Esophagus squamous epithelium (tissue), 5 donors: ENCODE results near the gene ROR1. TPM values are rescaled to one million over a fixed set of nuclear protein-coding genes. Genes with fewer than 3 reads are reported as not detected.

Experiments used
- DNase-seq: peaks from one replicate; lab custom pipeline; 2025; lab: John Stamatoyannopoulos, UW
- H3K27ac ChIP-seq, 4 donors: fragments of 200-600 bp; sonication (generic); one replicate each; pipeline ENCODE4 v1.5.1; 2016 to 2019; ENCODE audit warnings: mild to moderate bottlenecking in 1 of 4
- H3K27me3 ChIP-seq, 4 donors: fragments of 200-600 bp; sonication (generic); 1 replicate in 3 of 4; 2 replicates in 1 of 4; pipeline versions ENCODE4 v1.5.1 to v1.6.0; 2017 to 2021; ENCODE audit warnings: antibody characterized with exemption in 1 of 4
- H3K36me3 ChIP-seq, 3 donors: fragments of 200-600 bp; sonication (generic); one replicate each; pipeline ENCODE4 v1.5.1; 2016 to 2019
- H3K4me1 ChIP-seq, 3 donors: fragments of 200-600 bp; sonication (generic); one replicate each; pipeline ENCODE4 v1.5.1; 2017 to 2019
- H3K4me3 ChIP-seq, 4 donors: fragments of 200-600 bp; sonication (generic); 1 replicate in 3 of 4; 2 replicates in 1 of 4; pipeline ENCODE4 v1.5.1; 2016 to 2019; ENCODE audit warnings: mild to moderate bottlenecking in 2 of 4, moderate library complexity in 1 of 4
- H3K9me3 ChIP-seq, 3 donors: fragments of 200-600 bp; sonication (generic); one replicate each; pipeline ENCODE4 v1.5.1; 2016 to 2019
- CTCF ChIP-seq, 6 experiments: fragments of 450-650 bp in 4 of 6; fragments of 200-600 bp in 2 of 6; sonication (generic) in 2 of 6; IDR thresholded peaks; one replicate each; pipeline ENCODE4 v1.5.1; 2016 to 2019; ENCODE audit warnings: antibody characterized with exemption in 6 of 6, mild to moderate bottlenecking in 4 of 6, moderate library complexity in 4 of 6
- POLR2A ChIP-seq, 4 donors: fragments of 450-650 bp; IDR thresholded peaks; one replicate each; pipeline ENCODE4 v1.6.1; 2017; ENCODE audit warnings: antibody characterized with exemption in 4 of 4, mild to moderate bottlenecking in 4 of 4, moderate library complexity in 3 of 4
- WGBS, 2 donors: methylation state at CpG; one replicate each; pipeline ENCODE4 v1.1.5; 2018; 5-methylcytosine and 5-hydroxymethylcytosine counted together
- intact Hi-C: fragments of 100-400 bp; cut with DNase I; formaldehyde crosslinking; loops from one replicate; pipeline ENCODE4 v1.15.0; 2022
- total RNA-seq, 4 donors: library from RNA; depleted of rRNA; stranded (reverse); fragments of >200 nt; gene quantifications; one replicate each; pipeline ENCODE4 v1.1.0, GENCODE V29; 2016
- donor health status: DM: yes; HTN: yes; CAD: no.

The ROR1 gene
- total RNA-seq, 4 donors from 2014 or later, result 6.6 to 15.3 (median 9.4) TPM

- DNase-seq, result no peak
- Histone ChIP-seq H3K4me3 (no peak overlapping the region), H3K36me3 (no peaks in the 10 kb centered on the region), H3K27ac (no peak overlapping the region), H3K27me3 (no peaks in the 10 kb centered on the region), H3K9me3 (no peaks in the 10 kb centered on the region), H3K4me1 (no peaks in the 10 kb centered on the region)
- WGBS, 2 donors, result 36 to 47% methylated on average over 5 of the region's 5 CpGs
- intact Hi-C loops, result no loop called here
- TF ChIP-seq POLR2A (IDR thresholded peaks at IDR 0.05) (no peak), CTCF (IDR thresholded peaks at IDR 0.05) (no peak)
Observed at GRCh38 chr1:64116537-64116936, 342.7 kb downstream of the ROR1 start.

- WGBS, 2 donors, result 50 to 100% methylated on average over 1 of the region's 1 CpG
Observed at GRCh38 chr1:64117492-64117891, 343.7 kb downstream of the ROR1 start.

GRCh38 chr1:64121766-64122385 lies 348.1 kb downstream of the ROR1 start:
- Histone ChIP-seq H3K9me3 (no peaks in the 10 kb centered on the region), H3K4me3 (no peak overlapping the region), H3K4me1 (peaks cover 0 to 10% (median 0%) of the 10 kb centered on the region in 3 donors), H3K27ac (no peak overlapping the region), H3K27me3 (no peaks in the 10 kb centered on the region), H3K36me3 (no peaks in the 10 kb centered on the region)
- TF ChIP-seq POLR2A (IDR thresholded peaks at IDR 0.05) (no peak), CTCF (IDR thresholded peaks at IDR 0.05) (no peak)
- no peak for DNase-seq
- intact Hi-C loops, result no loop called here
- 67 to 71% methylated on average over 1 of the region's 1 CpG for WGBS, 2 donors

More at GRCh38 chr1:64117492-64117891, 343.7 kb downstream of the ROR1 start:
- Histone ChIP-seq H3K36me3 (no peaks in the 10 kb centered on the region), H3K9me3 (no peaks in the 10 kb centered on the region), H3K27me3 (no peaks in the 10 kb centered on the region), H3K27ac (no peak overlapping the region), H3K4me3 (no peak overlapping the region), H3K4me1 (no peaks in the 10 kb centered on the region)
- DNase-seq, result no peak
- intact Hi-C loops, result no loop called here
- TF ChIP-seq CTCF (IDR thresholded peaks at IDR 0.05), result no peak
- no peak for TF ChIP-seq POLR2A (IDR thresholded peaks at IDR 0.05)

GRCh38 chr1:64122588-64122987 lies 348.8 kb downstream of the ROR1 start:
- no peak for DNase-seq
- no peaks in the 10 kb centered on the region for H3K36me3 ChIP-seq
- H3K4me3 ChIP-seq, result no peak overlapping the region
- intact Hi-C loops, result no loop called here
- peaks cover 0 to 10% (median 0%) of the 10 kb centered on the region in 3 donors for H3K4me1 ChIP-seq
- WGBS, 2 donors, result 84 to 90% methylated on average over 3 of the region's 3 CpGs
- TF ChIP-seq POLR2A (IDR thresholded peaks at IDR 0.05), result no peak
- no peak for TF ChIP-seq CTCF (IDR thresholded peaks at IDR 0.05)
- no peaks in the 10 kb centered on the region for H3K9me3 ChIP-seq
- no peak overlapping the region for H3K27ac ChIP-seq
- no peaks in the 10 kb centered on the region for H3K27me3 ChIP-seq

- peaks cover 0 to 10% (median 0%) of the 10 kb centered on the region in 3 donors for H3K4me1 ChIP-seq
- TF ChIP-seq POLR2A (IDR thresholded peaks at IDR 0.05), result no peak
- no peak for TF ChIP-seq CTCF (IDR thresholded peaks at IDR 0.05)
- no peaks in the 10 kb centered on the region for H3K36me3 ChIP-seq
- no peaks in the 10 kb centered on the region for H3K27me3 ChIP-seq
- H3K9me3 ChIP-seq, result no peaks in the 10 kb centered on the region
- H3K4me3 ChIP-seq, result no peak overlapping the region
- no peak overlapping the region for H3K27ac ChIP-seq
- intact Hi-C loops, result no loop called here
- no peak for DNase-seq
- WGBS, 2 donors, result 47 to 49% methylated on average over 7 of the region's 7 CpGs
Observed at GRCh38 chr1:64124704-64125440, 351.1 kb downstream of the ROR1 start.
